ENCODE data around the gene CRACR2B.

- TF ChIP-seq CTCF (IDR thresholded peaks at IDR 0.05), result no peak
- no peak for TF ChIP-seq POLR2A (IDR thresholded peaks at IDR 0.05)
Observed at GRCh38 chr11:876545-876944, 48.8 kb downstream of the CRACR2B start.

Measured in uterus (tissue), 2 donors.